ENCODE measurements around the gene PLA2G4E. TPM values are rescaled to one million over a fixed set of nuclear protein-coding genes. Genes with fewer than 3 reads are reported as not detected.
A peak's percentile ranks its signal among the peaks of the same experiment; 100 is the strongest.

Gene PLA2G4E
- total and polyA plus RNA-seq, 2 of the 13 experiments (the other 11 are each of a cell fraction or from before 2014, with no cell fraction given), result not detected

GRCh38 chr15:41971895-41972252 lies 49.0 kb downstream of the PLA2G4E start (continued):
- TF ChIP-seq PRDM10 (CRISPR knock-in tag; IDR thresholded peaks at IDR 0.05; ENCODE audit: low read depth) (no peak), MAX (IDR thresholded peaks at IDR 0.05) (peak; percentile 48; the same call in 1 of the 2 replicates), MED1 (CRISPR knock-in tag; IDR thresholded peaks at IDR 0.05) (no peak), SMAD9 (CRISPR knock-in tag; IDR thresholded peaks at IDR 0.05) (no peak), ZNF83 (CRISPR knock-in tag; IDR thresholded peaks at IDR 0.05; ENCODE audit: borderline replicate concordance) (no peak), SPEN (CRISPR knock-in tag; IDR thresholded peaks at IDR 0.05; ENCODE audit: low read depth) (no peak), ZNF605 (CRISPR knock-in tag; IDR thresholded peaks at IDR 0.05) (no peak), SIN3B (IDR thresholded peaks at IDR 0.05; ENCODE audit: low read length) (0 out of 2 replicates have a peak, but pooled peaks have one; percentile 4), FOXO4 (CRISPR knock-in tag; conservative IDR thresholded peaks at IDR 0.05) (0 out of 2 replicates have a peak, but pooled peaks have one; percentile 62), AKAP8 (CRISPR knock-in tag; IDR thresholded peaks at IDR 0.05) (no peak), PHB2 (IDR thresholded peaks at IDR 0.05; ENCODE audit: partially characterized antibody) (no peak), REXO4 (CRISPR knock-in tag; IDR thresholded peaks at IDR 0.05; ENCODE audit: borderline replicate concordance) (no peak), NR3C1 (CRISPR knock-in tag; IDR thresholded peaks at IDR 0.05) (no peak), ZNF563 (CRISPR knock-in tag; IDR thresholded peaks at IDR 0.05) (no peak), IKZF1 (IDR thresholded peaks at IDR 0.05) (no peak), ATF5 (CRISPR knock-in tag; IDR thresholded peaks at IDR 0.05; ENCODE audit: low read depth) (no peak), ZNF503 (CRISPR knock-in tag; IDR thresholded peaks at IDR 0.05) (no peak), TARDBP (CRISPR knock-in tag; IDR thresholded peaks at IDR 0.05) (no peak)

All from HepG2 (cell line).